ENCODE results near the gene FGF6. TPM values are rescaled to one million over a fixed set of nuclear protein-coding genes. Genes with fewer than 3 reads are reported as not detected.

The FGF6 gene
- total and polyA plus RNA-seq, 10 donors = not detected

DNA sequence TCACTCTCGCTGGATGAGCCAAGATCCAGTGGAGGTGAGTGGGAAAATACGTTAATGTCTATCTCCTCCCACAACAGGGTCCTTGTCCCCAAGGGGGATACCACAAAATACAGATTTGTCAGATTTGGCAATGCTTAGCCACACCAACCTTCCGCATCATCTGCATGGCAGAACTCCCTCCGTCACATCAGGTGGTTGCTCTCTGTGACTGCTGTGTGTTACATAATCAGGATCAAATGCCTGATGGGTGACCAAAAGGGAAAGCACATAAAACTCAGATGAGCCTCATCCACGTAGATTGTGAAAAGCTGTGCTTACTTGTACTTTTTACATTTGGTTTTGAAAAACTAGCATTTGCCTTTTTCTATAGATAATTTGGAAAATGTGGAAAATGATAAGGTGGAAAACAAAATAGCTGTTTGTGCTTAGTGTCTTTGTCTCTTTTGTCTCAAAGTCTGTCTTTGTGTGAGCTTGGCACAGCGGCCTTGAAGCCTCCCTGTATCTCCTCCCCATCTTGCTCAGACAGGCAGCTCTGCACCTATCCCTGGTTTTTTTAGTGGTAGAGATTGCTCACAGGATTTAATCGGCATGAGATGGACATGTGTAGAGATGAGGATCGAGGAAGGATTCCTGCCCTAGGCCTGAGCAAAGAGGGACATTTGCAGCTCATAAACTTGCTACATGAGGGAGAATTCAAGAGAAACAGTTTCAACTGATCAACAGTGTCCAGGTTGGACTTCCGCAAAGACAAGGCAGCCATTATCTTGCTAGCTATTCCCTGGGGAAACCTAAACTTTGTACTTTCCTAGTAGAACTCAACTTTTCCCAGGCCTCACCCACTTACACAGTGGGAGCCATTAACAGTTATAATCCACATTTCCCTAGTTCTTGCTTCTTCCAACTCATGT lies 3.6 kb upstream of the FGF6 start:
- Histone ChIP-seq H3K27ac (no peak overlapping the region), H3K4me1 (no peaks in the 10 kb centered on the region), H3K27me3 (replicated peaks in 1 of 7) (peaks cover 0 to 4% (median 0%) of the 10 kb centered on the region in 7 donors), H3K9me3 (peaks cover 0 to 20% (median 10%) of the 10 kb centered on the region in 8 donors), H3K4me3 (no peak overlapping the region), H3K36me3 (no peaks in the 10 kb centered on the region)
- whole genome bisulfite sequencing, 5 donors = 79 to 93% (median 85%) methylated on average over 9 of the region's 9 CpGs
- intact Hi-C loops (cut with DNase I; ENCODE audit: low total_unique reads) = no loop called here
- TF ChIP-seq POLR2A (IDR thresholded peaks at IDR 0.05) (no peak), POLR2AphosphoS5 (IDR thresholded peaks at IDR 0.05) (no peak)
- TF ChIP-seq, protein P1, sequence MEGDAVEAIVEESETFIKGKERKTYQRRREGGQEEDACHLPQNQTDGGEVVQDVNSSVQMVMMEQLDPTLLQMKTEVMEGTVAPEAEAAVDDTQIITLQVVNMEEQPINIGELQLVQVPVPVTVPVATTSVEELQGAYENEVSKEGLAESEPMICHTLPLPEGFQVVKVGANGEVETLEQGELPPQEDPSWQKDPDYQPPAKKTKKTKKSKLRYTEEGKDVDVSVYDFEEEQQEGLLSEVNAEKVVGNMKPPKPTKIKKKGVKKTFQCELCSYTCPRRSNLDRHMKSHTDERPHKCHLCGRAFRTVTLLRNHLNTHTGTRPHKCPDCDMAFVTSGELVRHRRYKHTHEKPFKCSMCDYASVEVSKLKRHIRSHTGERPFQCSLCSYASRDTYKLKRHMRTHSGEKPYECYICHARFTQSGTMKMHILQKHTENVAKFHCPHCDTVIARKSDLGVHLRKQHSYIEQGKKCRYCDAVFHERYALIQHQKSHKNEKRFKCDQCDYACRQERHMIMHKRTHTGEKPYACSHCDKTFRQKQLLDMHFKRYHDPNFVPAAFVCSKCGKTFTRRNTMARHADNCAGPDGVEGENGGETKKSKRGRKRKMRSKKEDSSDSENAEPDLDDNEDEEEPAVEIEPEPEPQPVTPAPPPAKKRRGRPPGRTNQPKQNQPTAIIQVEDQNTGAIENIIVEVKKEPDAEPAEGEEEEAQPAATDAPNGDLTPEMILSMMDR (IDR thresholded peaks at IDR 0.05 in 8 of 11, conservative IDR thresholded peaks at IDR 0.05 in 3 of 11) = no peak
- DNase-seq = no peak

DNA sequence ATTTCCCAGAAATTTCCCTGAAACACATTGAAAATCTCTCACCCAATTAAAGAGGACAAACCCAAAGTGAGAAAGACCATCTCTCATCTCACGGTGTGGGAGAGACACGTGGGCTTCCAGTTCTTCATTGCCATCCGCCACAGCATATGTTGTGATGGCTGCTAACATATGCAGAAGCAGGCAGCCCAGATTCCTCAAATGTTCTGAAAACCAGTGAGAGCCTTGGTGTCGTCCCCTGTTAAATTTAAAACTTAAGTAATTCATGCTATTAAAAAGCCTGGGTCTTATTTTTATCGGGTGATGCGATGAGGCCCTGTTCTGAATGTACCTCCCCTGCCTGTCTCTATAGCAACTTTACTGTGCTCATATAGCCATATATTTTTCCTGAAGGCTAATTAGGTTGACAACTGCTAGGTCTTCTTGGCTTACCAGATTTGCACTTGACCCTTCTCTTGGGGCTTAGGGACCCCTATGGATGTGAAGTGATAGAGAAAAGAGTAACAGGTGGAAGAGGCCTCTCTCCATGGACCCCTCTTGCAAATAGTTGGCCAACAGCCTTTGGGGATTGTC lies 2.8 kb upstream of the FGF6 start:
- H3K27ac ChIP-seq = no peak overlapping the region
- TF ChIP-seq, protein P1 (IDR thresholded peaks at IDR 0.05 in 8 of 11, conservative IDR thresholded peaks at IDR 0.05 in 3 of 11) = no peak
- no peak for TF ChIP-seq POLR2AphosphoS5 (IDR thresholded peaks at IDR 0.05)
- H3K27me3 ChIP-seq (replicated peaks in 1 of 7) = peaks cover 0 to 8% (median 0%) of the 10 kb centered on the region in 7 donors
- 86 to 91% (median 89%) methylated on average over 6 of the region's 6 CpGs for WGBS, 5 donors
- intact Hi-C loops (cut with DNase I; ENCODE audit: low total_unique reads) = no loop called here
- H3K4me1 ChIP-seq = no peaks in the 10 kb centered on the region
- H3K36me3 ChIP-seq = no peaks in the 10 kb centered on the region
- no peak overlapping the region for H3K4me3 ChIP-seq
- peaks cover 0 to 15% (median 7%) of the 10 kb centered on the region in 8 donors for H3K9me3 ChIP-seq
- DNase-seq = no peak

DNA sequence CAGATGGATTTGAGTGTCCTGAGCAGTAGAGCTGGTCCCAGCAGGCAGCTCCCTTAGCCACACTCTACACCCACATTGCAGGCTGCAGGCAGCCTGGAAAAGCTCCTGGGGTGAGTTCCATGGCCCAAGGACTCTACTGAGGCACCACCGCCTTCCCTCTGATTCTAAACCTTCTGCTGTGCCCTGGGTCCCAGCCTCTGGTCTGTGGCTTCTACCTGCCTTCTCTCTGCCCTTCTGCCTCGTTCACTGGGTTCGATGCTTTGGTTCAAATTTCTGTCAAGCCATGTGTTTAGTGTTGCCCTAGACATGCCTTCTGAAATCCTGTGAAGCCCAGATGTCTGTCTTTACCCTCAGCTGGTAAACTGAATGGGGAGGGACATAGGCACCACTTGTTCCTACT lies 1.5 kb upstream of the FGF6 start:
- H3K4me3 ChIP-seq = no peak overlapping the region
- intact Hi-C loops (cut with DNase I; ENCODE audit: low total_unique reads) = no loop called here
- DNase-seq = no peak
- no peaks in the 10 kb centered on the region for H3K36me3 ChIP-seq
- WGBS, 5 donors = 83 to 93% (median 86%) methylated on average over 3 of the region's 3 CpGs
- H3K4me1 ChIP-seq = no peaks in the 10 kb centered on the region
- TF ChIP-seq, protein P1 (IDR thresholded peaks at IDR 0.05 in 8 of 11, conservative IDR thresholded peaks at IDR 0.05 in 3 of 11) = no peak
- TF ChIP-seq POLR2A (IDR thresholded peaks at IDR 0.05) (no peak), POLR2AphosphoS5 (IDR thresholded peaks at IDR 0.05) (no peak)
- H3K9me3 ChIP-seq = peaks cover 0 to 2% (median 0%) of the 10 kb centered on the region in 8 donors
- peaks cover 0 to 16% (median 0%) of the 10 kb centered on the region in 7 donors for H3K27me3 ChIP-seq (replicated peaks in 1 of 7)
- no peak overlapping the region for H3K27ac ChIP-seq

DNA sequence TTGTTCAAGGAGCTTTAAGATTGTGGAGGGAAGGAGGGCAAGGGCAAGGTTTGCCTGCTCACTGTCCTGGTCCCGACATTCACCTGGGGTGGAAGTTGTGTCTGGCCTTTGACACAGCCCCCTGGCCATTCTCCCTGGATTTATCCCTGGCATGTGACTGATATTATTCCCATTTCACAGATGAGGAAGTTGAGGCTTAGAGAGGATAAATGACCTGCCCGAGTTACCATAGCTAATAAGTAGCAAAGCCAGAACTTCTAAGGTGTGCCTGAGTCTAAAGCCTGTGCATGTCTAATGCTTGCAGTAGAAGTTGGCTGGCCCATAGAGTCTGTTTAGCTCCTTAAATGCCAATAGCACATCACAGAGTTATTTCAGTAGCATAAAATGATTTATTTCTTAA lies 720 bp upstream of the FGF6 start:
- WGBS, 5 donors = 46 to 96% (median 77%) methylated on average over 2 of the region's 2 CpGs
- H3K27me3 ChIP-seq (replicated peaks in 1 of 7) = peaks cover 0 to 23% (median 0%) of the 10 kb centered on the region in 7 donors
- intact Hi-C loops (cut with DNase I; ENCODE audit: low total_unique reads) = no loop called here
- no peak for DNase-seq
- H3K4me1 ChIP-seq = no peaks in the 10 kb centered on the region
- no peaks in the 10 kb centered on the region for H3K36me3 ChIP-seq
- no peak for TF ChIP-seq POLR2AphosphoS5 (IDR thresholded peaks at IDR 0.05)
- no peak for TF ChIP-seq POLR2A (IDR thresholded peaks at IDR 0.05)
- TF ChIP-seq, protein P1 (IDR thresholded peaks at IDR 0.05 in 8 of 11, conservative IDR thresholded peaks at IDR 0.05 in 3 of 11) = no peak
- no peaks in the 10 kb centered on the region for H3K9me3 ChIP-seq
- H3K27ac ChIP-seq = no peak overlapping the region
- H3K4me3 ChIP-seq = no peak overlapping the region

Measured in spleen (tissue), 11 donors.